Lung (tissue), 12 donors: ENCODE results near the gene MAGEL2. TPM values are rescaled to one million over a fixed set of nuclear protein-coding genes. Genes with fewer than 3 reads are reported as not detected.
"Not testable (repeated sequence)": the region's sequence is repeated elsewhere in the genome, so short reads cannot be mapped to it uniquely, and the experiment has no call there.

ENCODE experiments used
- ATAC-seq: fragments of 200-7000 bp; cut with Tn5 transposase; one replicate; pipeline ENCODE4 v1.9.1; 2020; ENCODE audit warnings: moderate number of reproducible peaks; ENCODE audit not compliant: insufficient read depth, low FRiP score
- DNase-seq, 3 donors: peaks; one replicate each; pipeline ENCODE4 v3.0.0-alpha.2; 2013 to 2017
- H3K27ac ChIP-seq, 2 donors: one replicate each; pipeline ENCODE4 v1.5.1; 2013; ENCODE audit warnings: mild to moderate bottlenecking in 2 of 2, moderate library complexity in 2 of 2, control low read depth in 1 of 2, inconsistent platforms in 1 of 2, low read depth in 1 of 2, low read length in 1 of 2
- H3K27me3 ChIP-seq, 3 donors: one replicate each; pipeline ENCODE4 v1.5.1; 2013; ENCODE audit warnings: low read length in 2 of 3; ENCODE audit not compliant: control insufficient read depth in 3 of 3, insufficient read depth in 3 of 3
- H3K36me3 ChIP-seq, 4 donors: one replicate each; pipeline ENCODE4 v1.5.1; 2013; ENCODE audit warnings: low read length in 4 of 4, mild to moderate bottlenecking in 1 of 4, moderate library complexity in 1 of 4; ENCODE audit not compliant: control insufficient read depth in 4 of 4, insufficient read depth in 4 of 4
- H3K4me1 ChIP-seq, 5 donors: one replicate each; pipeline ENCODE4 v1.5.1; 2013; ENCODE audit warnings: low read length in 5 of 5, mild to moderate bottlenecking in 2 of 5, moderate library complexity in 1 of 5; ENCODE audit not compliant: control insufficient read depth in 5 of 5, insufficient read depth in 5 of 5
- H3K4me3 ChIP-seq: one replicate; pipeline ENCODE4 v1.5.1; 2013; ENCODE audit warnings: mild to moderate bottlenecking, control low read depth, moderate library complexity
- H3K9ac ChIP-seq, 2 donors: one replicate each; pipeline ENCODE4 v1.5.1; 2013; ENCODE audit warnings: low read length in 2 of 2, control low read depth in 1 of 2; ENCODE audit not compliant: insufficient read depth in 1 of 2
- H3K9me3 ChIP-seq, 4 donors: one replicate each; pipeline ENCODE4 v1.5.1; 2013; ENCODE audit warnings: low read length in 3 of 4, mild to moderate bottlenecking in 1 of 4, moderate library complexity in 1 of 4; ENCODE audit not compliant: control insufficient read depth in 4 of 4, insufficient read depth in 3 of 4
- WGBS, 2 donors: extraction: QIAGEN DNeasy Blood & Tissue Kit; methylation state at CpG; one replicate each; pipeline ENCODE4 v1.1.7; 2013; 5-methylcytosine and 5-hydroxymethylcytosine counted together
- polyA plus RNA-seq, 2 donors: library from polyadenylated mRNA; stranded (reverse); fragments of 200-250 nt; gene quantifications; one replicate each; pipeline ENCODE4 v1.2.1, GENCODE V29; 2013
- total RNA-seq, 2 donors: library from RNA; depleted of rRNA in 1 of 2; stranded (reverse); fragments of >200 nt in 1 of 2; gene quantifications; one replicate each; pipeline ENCODE4 v1.2.1, GENCODE V29; 2014 to 2021
- TF ChIP-seq, protein P1 (sequence below): IDR thresholded peaks from 2 replicates; pipeline ENCODE4 v1.5.1; 2012; ENCODE audit warnings: mild to moderate bottlenecking; ENCODE audit errors: control extremely low read depth, extremely low read depth
- donor health status: control.
- donor health status: control.
- donor health status: Bipolar disorder and iron deficiency.
- donor health status: healthy.
- donor health status: DM: yes; HTN: yes; CAD: no.

MAGEL2 gene
- total and polyA plus RNA-seq, 4 donors, result 0.02 to 2.8 (median 0.12) TPM

DNA sequence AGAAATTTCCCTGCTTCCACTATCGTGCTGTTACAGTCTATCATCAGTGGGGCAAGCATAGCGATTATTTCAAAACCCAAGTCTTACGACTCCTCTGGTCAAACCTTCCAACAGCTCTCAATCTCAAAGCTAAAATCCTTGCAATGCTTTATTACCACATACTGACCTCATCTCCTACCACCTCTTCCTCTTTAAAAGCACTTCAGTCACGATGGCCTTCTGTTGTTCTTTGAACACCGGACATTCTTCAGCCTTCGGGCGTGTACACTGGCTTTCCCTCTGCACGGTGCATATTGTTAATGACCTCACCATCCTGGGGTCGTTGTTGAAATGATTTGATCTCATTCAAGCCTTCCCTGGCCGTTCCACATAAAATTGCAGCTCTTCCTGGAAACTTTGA, 31.1 kb downstream of the MAGEL2 start:
- Histone ChIP-seq H3K36me3 (no peaks in the 10 kb centered on the region), H3K27ac (no peak overlapping the region), H3K9ac (no peak overlapping the region), H3K4me1 (no peaks in the 10 kb centered on the region), H3K4me3 (no peak overlapping the region), H3K9me3 (peaks cover 0 to 3% (median under 1%) of the 10 kb centered on the region in 4 donors), H3K27me3 (peaks cover 0 to 3% (median 0%) of the 10 kb centered on the region in 3 donors)
- ATAC-seq (no peak), DNase-seq (peak in 1 of 3 donors; percentile 3)
- TF ChIP-seq, protein P1, sequence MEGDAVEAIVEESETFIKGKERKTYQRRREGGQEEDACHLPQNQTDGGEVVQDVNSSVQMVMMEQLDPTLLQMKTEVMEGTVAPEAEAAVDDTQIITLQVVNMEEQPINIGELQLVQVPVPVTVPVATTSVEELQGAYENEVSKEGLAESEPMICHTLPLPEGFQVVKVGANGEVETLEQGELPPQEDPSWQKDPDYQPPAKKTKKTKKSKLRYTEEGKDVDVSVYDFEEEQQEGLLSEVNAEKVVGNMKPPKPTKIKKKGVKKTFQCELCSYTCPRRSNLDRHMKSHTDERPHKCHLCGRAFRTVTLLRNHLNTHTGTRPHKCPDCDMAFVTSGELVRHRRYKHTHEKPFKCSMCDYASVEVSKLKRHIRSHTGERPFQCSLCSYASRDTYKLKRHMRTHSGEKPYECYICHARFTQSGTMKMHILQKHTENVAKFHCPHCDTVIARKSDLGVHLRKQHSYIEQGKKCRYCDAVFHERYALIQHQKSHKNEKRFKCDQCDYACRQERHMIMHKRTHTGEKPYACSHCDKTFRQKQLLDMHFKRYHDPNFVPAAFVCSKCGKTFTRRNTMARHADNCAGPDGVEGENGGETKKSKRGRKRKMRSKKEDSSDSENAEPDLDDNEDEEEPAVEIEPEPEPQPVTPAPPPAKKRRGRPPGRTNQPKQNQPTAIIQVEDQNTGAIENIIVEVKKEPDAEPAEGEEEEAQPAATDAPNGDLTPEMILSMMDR, result no peak
- WGBS, 2 donors, result 56 to 61% methylated on average over 10 of the region's 10 CpGs

DNA sequence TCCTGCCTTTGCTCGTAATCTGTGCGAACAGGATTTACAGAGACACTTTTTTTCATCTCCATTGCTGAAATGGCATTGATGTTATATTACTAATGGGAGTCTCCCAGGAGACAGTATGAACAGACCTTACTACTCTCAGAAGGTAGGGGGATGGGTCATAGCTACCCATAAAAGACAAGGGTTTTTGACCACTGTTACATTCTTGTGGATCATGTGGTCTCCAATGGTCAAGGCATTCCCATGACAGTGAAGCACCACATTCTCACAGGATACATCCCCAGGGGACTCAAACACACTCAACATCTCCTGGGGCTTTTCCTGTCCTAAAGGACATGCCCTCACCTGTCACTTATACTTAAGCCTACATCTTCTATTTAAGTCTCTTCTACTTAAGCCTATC, 41.4 kb downstream of the MAGEL2 start:
- no peak for DNase-seq
- no peak overlapping the region for H3K9ac ChIP-seq
- H3K9me3 ChIP-seq, result peaks cover 0 to 12% (median 2%) of the 10 kb centered on the region in 4 donors
- WGBS, 2 donors, result 89% methylated on average over 2 of the region's 2 CpGs
- no peak overlapping the region for H3K4me3 ChIP-seq
- TF ChIP-seq, protein P1, result no peak
- H3K27ac ChIP-seq, result no peak overlapping the region
- ATAC-seq, result no peak
- no peaks in the 10 kb centered on the region for H3K4me1 ChIP-seq
- no peaks in the 10 kb centered on the region for H3K36me3 ChIP-seq
- no peaks in the 10 kb centered on the region for H3K27me3 ChIP-seq

DNA sequence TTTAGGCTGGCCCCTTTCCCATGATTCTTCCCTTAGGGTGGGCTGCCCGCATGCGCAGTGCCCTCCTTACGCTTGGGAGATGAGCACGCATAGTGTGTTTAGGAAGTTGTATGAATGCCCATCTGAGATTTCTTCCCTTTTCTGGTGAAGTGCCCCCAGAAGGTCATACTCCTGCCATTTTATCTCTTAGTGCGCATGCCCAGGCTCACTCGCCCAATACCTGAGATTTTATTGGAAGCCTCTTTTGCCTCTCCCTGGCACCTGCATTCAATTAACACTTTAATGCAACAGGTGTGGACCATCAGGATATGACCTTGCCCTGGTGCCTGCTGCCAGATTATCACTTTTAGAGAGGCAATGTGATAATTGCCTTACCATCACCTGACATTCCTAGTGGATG, 45.5 kb downstream of the MAGEL2 start:
- TF ChIP-seq, protein P1, result no peak

DNA sequence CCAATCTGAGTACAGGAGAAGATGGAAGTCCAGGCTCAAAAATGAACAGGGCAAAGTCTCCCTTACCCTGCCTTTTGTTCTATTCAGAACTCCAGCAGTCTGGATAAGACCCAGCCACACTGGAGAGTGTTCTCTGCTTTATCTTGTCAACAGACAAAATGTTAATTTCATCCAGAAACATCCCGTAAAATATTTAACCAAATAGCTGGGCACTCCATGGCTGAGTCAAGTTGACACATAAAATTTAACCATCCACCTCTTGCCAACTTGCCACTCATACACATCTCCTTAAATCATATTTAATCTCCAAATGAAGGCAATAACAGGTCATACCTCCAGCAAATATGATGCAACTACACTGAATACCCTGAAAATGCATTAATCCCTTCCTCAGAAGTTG, 48.6 kb downstream of the MAGEL2 start:
- Histone ChIP-seq H3K4me3 (no peak overlapping the region), H3K27me3 (no peaks in the 10 kb centered on the region), H3K9ac (no peak overlapping the region), H3K27ac (no peak overlapping the region), H3K4me1 (no peaks in the 10 kb centered on the region), H3K9me3 (peaks cover 0 to 12% (median under 1%) of the 10 kb centered on the region in 4 donors), H3K36me3 (no peaks in the 10 kb centered on the region)
- ATAC-seq (no peak), DNase-seq (no peak)
- 82 to 93% methylated on average over 1 of the region's 1 CpG for WGBS, 2 donors
- TF ChIP-seq, protein P1, result no peak

More for the DNA sequence above, 45.5 kb downstream of the MAGEL2 start:
- DNase-seq (no peak), ATAC-seq (no peak)
- Histone ChIP-seq H3K9ac (no peak overlapping the region), H3K4me1 (no peaks in the 10 kb centered on the region), H3K27ac (no peak overlapping the region), H3K4me3 (no peak overlapping the region), H3K27me3 (no peaks in the 10 kb centered on the region), H3K9me3 (peaks cover 0 to 12% (median under 1%) of the 10 kb centered on the region in 4 donors), H3K36me3 (no peaks in the 10 kb centered on the region)
- WGBS, 2 donors, result 96% methylated on average over 6 of the region's 6 CpGs

DNA sequence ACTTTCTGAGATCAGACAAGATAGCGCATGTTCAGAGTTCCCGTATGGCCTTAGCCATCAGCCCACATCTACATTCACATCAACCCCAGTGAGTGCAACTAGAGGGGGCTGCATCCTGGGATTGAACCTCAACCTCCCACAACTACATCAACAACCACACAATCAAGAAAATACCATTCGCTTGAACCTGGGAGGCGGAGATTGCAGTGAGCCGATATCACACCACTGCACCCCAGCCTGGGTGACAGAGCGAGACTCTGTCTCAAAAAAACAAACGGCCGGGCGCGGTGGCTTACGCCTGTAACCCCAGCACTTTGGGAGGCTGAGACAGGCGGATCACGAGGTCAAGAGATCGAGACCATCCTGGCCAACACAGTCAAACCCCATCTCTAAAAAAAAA, 50.4 kb downstream of the MAGEL2 start:
- H3K9me3 ChIP-seq, H3K27ac ChIP-seq, H3K36me3 ChIP-seq, H3K4me3 ChIP-seq, DNase-seq, H3K4me1 ChIP-seq, H3K9ac ChIP-seq, H3K27me3 ChIP-seq, ATAC-seq: not testable (repeated sequence)
- WGBS, 2 donors, result 86 to 89% methylated on average over 14 of the region's 14 CpGs
